ENCODE measurements around the gene KRTAP19-1.
"Not testable (repeated sequence)": the region's sequence is repeated elsewhere in the genome, so short reads cannot be mapped to it uniquely, and the experiment has no call there.

KRTAP19-1 gene

GRCh38 chr21:30480145-30480544 is at the start of gene KRTAP19-1:
TSS of gene KRTAP19-1 (minus strand) at chr21:30480367. CDS start at chr21:30480317, 50 bp downstream.
- no peak for TF ChIP-seq CTCF (IDR thresholded peaks at IDR 0.05; ENCODE audit: borderline replicate concordance, insufficient read depth, low read depth, low read length)
- H3K4me3 ChIP-seq (ENCODE audit: low read depth, low read length), result no peak within 1 kb of the TSS

GRCh38 chr21:30518876-30519275 is 38.7 kb upstream of the KRTAP19-1 start:
- H3K4me3 ChIP-seq (ENCODE audit: low read depth, low read length), result no peak overlapping the region
- TF ChIP-seq CTCF (IDR thresholded peaks at IDR 0.05; ENCODE audit: borderline replicate concordance, insufficient read depth, low read depth, low read length), result no peak

GRCh38 chr21:30515681-30516080 is 35.5 kb upstream of the KRTAP19-1 start:
- H3K4me3 ChIP-seq (ENCODE audit: low read depth, low read length), result no peak overlapping the region
- no peak for TF ChIP-seq CTCF (IDR thresholded peaks at IDR 0.05; ENCODE audit: borderline replicate concordance, insufficient read depth, low read depth, low read length)

- H3K4me3 ChIP-seq (ENCODE audit: low read depth, low read length), result not testable (repeated sequence)
Measured at GRCh38 chr21:30505621-30506205, 25.5 kb upstream of the KRTAP19-1 start.

- no peak for TF ChIP-seq CTCF (IDR thresholded peaks at IDR 0.05; ENCODE audit: borderline replicate concordance, insufficient read depth, low read depth, low read length)
- no peak within 1 kb of the TSS for H3K4me3 ChIP-seq (ENCODE audit: low read depth, low read length)
Measured at GRCh38 chr21:30502041-30502440, 21.9 kb upstream of the KRTAP19-1 start, which contains the start of gene KRTAP19-5. TSS of gene KRTAP19-5 (minus strand) at chr21:30502141. CDS start at chr21:30502090, 51 bp downstream.

GRCh38 chr21:30497065-30497464 is 16.9 kb upstream of the KRTAP19-1 start, which contains the start of gene KRTAP19-4:
TSS of gene KRTAP19-4 (minus strand) at chr21:30497165. CDS start at chr21:30497110, 55 bp downstream.
- no peak for TF ChIP-seq CTCF (IDR thresholded peaks at IDR 0.05; ENCODE audit: borderline replicate concordance, insufficient read depth, low read depth, low read length)
- H3K4me3 ChIP-seq (ENCODE audit: low read depth, low read length), result no peak within 1 kb of the TSS

- no peak for TF ChIP-seq CTCF (IDR thresholded peaks at IDR 0.05; ENCODE audit: borderline replicate concordance, insufficient read depth, low read depth, low read length)
- no peak within 1 kb of the TSS for H3K4me3 ChIP-seq (ENCODE audit: low read depth, low read length)
Measured at GRCh38 chr21:30491963-30492428, 11.8 kb upstream of the KRTAP19-1 start, which contains the start of gene KRTAP19-3. TSS of gene KRTAP19-3 (minus strand) at chr21:30492013. CDS start at chr21:30491957, 56 bp downstream.
